Spleen (tissue), 7 donors: ENCODE measurements around the gene HESX1.

Experiments
- POLR2A ChIP-seq, 3 donors: fragments of 450-650 bp; IDR thresholded peaks; one replicate each; pipeline ENCODE4 v1.5.1; 2017; ENCODE audit warnings: antibody characterized with exemption in 3 of 3, mild to moderate bottlenecking in 1 of 3
- POLR2AphosphoS5 ChIP-seq, 3 donors: sonication (generic); formaldehyde crosslinking; IDR thresholded peaks; one replicate each; pipeline ENCODE4 v1.5.1; 2017; ENCODE audit warnings: antibody characterized with exemption in 3 of 3
- TF ChIP-seq, protein P1 (sequence below), 11 experiments: fragments of 200-600 bp in 7 of 11; fragments of 450-650 bp in 4 of 11; sonication (generic) in 4 of 11; IDR thresholded peaks in 8 of 11; conservative IDR thresholded peaks in 3 of 11; 1 replicate in 7 of 11; 2 replicates in 4 of 11; pipeline versions ENCODE4 v1.4.0 to v1.8.0; 2016 to 2021; ENCODE audit warnings: antibody characterized with exemption in 11 of 11, inconsistent platforms in 4 of 11, mild to moderate bottlenecking in 1 of 11
- donor health status: DM: no; HTN: no; CAD: no; lungs with moderate emphysema.
- donor health status: DM: no; HTN: no; CAD: no.
- donor health status: DM: no; HTN: no; CAD: no.

DNA sequence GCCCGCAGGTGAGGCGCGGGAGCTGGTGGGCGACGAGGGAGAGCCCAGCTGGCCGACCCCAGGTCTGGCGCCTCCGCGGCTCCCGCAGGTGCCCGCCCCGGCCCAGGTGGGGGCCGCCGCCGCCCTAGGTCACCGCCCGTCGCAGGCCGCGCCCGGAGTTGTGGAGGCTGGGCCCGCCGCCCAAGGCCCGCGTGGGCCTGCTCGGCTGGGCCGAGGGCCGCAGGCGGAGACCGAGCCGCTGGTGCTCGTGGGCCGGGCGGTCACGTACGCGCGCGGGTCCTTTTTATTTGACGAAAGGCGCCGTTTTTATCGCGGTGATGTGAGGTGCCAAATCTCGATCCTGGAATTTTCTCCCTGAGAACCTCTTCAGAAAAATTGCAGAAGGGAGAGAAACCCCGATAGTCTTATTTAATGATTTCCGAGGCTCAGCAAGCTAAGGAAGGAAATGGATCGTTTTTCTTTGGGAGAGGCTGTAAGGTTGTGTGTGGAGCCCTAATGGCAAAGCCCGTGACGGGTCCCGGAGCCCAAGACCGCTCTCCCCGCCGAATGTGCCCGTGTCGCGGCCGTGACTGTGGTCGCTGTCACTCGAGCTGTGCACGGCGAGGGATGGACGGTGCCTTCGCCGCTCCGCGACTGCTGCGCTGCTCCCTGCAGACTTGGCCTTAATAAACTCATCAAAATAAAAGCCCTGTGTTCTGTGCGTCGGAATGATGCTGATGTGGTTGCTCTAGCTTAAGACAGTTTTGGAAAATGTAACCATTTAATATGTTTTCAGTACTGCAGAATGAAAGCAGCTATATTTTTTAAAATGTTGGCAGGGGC lies 28.4 kb upstream of the HESX1 start:
- TF ChIP-seq, protein P1, sequence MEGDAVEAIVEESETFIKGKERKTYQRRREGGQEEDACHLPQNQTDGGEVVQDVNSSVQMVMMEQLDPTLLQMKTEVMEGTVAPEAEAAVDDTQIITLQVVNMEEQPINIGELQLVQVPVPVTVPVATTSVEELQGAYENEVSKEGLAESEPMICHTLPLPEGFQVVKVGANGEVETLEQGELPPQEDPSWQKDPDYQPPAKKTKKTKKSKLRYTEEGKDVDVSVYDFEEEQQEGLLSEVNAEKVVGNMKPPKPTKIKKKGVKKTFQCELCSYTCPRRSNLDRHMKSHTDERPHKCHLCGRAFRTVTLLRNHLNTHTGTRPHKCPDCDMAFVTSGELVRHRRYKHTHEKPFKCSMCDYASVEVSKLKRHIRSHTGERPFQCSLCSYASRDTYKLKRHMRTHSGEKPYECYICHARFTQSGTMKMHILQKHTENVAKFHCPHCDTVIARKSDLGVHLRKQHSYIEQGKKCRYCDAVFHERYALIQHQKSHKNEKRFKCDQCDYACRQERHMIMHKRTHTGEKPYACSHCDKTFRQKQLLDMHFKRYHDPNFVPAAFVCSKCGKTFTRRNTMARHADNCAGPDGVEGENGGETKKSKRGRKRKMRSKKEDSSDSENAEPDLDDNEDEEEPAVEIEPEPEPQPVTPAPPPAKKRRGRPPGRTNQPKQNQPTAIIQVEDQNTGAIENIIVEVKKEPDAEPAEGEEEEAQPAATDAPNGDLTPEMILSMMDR (IDR thresholded peaks at IDR 0.05 in 8 of 11, conservative IDR thresholded peaks at IDR 0.05 in 3 of 11): no peak
- peak in 1 of 3 donors; percentile 13 for TF ChIP-seq POLR2A (IDR thresholded peaks at IDR 0.05)
- peak; percentile 61 to 84 (median 83) for TF ChIP-seq POLR2AphosphoS5 (IDR thresholded peaks at IDR 0.05)
